ENCODE data around the gene ABCC4.
"Not testable (repeated sequence)": the region's sequence is repeated elsewhere in the genome, so short reads cannot be mapped to it uniquely, and the experiment has no call there.

Gene ABCC4

GRCh38 chr13:95167003-95167402, 134.2 kb downstream of the ABCC4 start:
- H3K9me3 Mint-ChIP-seq; H3K4me1 Mint-ChIP-seq (ENCODE audit: low read depth); H3K27me3 Mint-ChIP-seq; H3K27ac Mint-ChIP-seq; H3K4me3 Mint-ChIP-seq: not testable (repeated sequence)
- H3K36me3 Mint-ChIP-seq (ENCODE audit: low read depth) = peaks cover 48% of the 10 kb centered on the region

DNA sequence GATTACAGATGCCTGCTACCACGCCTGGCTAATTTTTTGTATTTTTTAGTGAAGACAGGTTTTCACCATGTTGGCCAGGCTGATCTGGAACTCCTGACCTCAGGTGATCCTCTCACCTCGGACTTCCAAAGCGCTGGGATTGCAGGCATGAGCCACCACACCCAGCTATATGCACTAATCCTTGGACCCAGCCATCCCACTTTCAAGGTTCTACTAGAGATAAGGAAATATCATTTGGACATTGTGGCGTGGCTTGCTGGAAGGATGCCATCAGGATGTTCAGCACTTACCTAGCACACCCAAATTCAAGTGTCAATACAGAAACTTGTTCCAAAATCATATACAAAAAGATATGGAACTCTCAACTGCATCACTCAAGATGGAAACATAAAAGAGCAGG, 136.4 kb downstream of the ABCC4 start:
- H3K27me3 Mint-ChIP-seq = no peaks in the 10 kb centered on the region
- no peaks in the 10 kb centered on the region for H3K9me3 Mint-ChIP-seq
- H3K4me3 Mint-ChIP-seq = no peak overlapping the region
- H3K4me1 Mint-ChIP-seq (ENCODE audit: low read depth) = no peaks in the 10 kb centered on the region
- no peak overlapping the region for H3K27ac Mint-ChIP-seq
- peaks cover 43% of the 10 kb centered on the region for H3K36me3 Mint-ChIP-seq (ENCODE audit: low read depth)

DNA sequence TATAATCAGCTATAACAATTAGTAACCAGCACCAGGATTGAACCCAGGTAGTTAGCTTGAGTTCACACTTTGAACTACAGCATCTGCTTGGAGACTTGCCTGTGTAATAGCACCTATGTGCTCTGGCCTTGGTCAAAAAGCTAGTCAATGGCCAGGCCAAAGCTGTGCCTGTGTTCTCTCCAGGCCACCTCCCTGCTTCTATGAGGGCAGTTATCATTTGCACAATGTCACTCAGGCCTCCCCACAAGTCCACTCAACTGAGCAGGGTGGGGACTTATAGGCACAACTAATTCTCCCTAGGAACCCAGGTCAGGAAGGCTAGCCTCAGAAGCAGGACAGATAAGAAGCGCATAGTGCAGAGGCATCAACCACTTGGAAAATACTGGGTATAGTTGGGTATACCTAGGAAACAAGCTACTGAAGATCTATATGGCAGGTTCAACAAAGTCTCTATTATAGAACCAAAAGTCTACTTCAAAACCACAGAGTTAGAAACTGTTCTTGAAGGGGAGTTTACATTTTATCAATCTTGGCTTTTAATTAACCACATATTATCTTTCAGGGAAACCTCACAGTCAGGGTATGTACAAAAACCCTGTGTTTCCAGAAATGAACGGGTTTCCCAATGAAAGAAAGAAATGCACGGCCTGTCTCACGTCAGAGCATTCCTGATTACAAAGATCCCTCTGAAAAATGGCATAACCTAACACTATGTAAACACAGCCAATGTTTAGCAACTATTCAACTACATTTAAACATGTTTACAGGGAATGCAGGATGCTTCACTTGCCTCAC, 140.9 kb downstream of the ABCC4 start:
- H3K4me3 Mint-ChIP-seq = no peak overlapping the region
- H3K27me3 Mint-ChIP-seq = no peaks in the 10 kb centered on the region
- peaks cover 38% of the 10 kb centered on the region for H3K36me3 Mint-ChIP-seq (ENCODE audit: low read depth)

GRCh38 chr13:95159458-95159857, 141.8 kb downstream of the ABCC4 start:
- H3K27me3 Mint-ChIP-seq = no peaks in the 10 kb centered on the region
- H3K4me3 Mint-ChIP-seq = no peak overlapping the region
- no peaks in the 10 kb centered on the region for H3K9me3 Mint-ChIP-seq
- H3K27ac Mint-ChIP-seq = no peak overlapping the region
- H3K36me3 Mint-ChIP-seq (ENCODE audit: low read depth) = peaks cover 34% of the 10 kb centered on the region
- H3K4me1 Mint-ChIP-seq (ENCODE audit: low read depth) = no peaks in the 10 kb centered on the region

More for the DNA sequence above, 140.9 kb downstream of the ABCC4 start:
- Mint-ChIP-seq H3K27ac (no peak overlapping the region), H3K4me1 (ENCODE audit: low read depth) (no peaks in the 10 kb centered on the region), H3K9me3 (no peaks in the 10 kb centered on the region)

DNA sequence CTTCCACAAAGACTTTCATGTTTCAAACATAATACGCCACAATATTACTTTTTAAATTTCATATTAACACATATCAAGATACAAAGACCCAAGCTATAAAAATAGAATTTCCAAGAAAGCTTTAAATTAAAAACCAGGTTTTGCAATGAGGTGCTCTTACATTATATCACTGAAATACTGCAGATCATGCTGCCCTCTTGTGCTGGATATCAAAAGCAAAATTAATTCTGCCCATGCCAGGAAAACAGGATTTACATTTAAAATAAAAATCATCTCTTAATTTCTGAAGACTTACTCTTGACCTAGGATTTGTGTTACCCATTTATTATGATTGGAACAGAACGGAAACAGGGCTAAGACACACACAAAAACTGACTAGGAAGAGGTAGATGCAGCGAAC, 145.0 kb downstream of the ABCC4 start:
- no peak overlapping the region for H3K27ac Mint-ChIP-seq
- no peaks in the 10 kb centered on the region for H3K27me3 Mint-ChIP-seq
- H3K9me3 Mint-ChIP-seq = no peaks in the 10 kb centered on the region
- H3K4me3 Mint-ChIP-seq = no peak overlapping the region
- no peaks in the 10 kb centered on the region for H3K4me1 Mint-ChIP-seq (ENCODE audit: low read depth)
- H3K36me3 Mint-ChIP-seq (ENCODE audit: low read depth) = peaks cover 37% of the 10 kb centered on the region

DNA sequence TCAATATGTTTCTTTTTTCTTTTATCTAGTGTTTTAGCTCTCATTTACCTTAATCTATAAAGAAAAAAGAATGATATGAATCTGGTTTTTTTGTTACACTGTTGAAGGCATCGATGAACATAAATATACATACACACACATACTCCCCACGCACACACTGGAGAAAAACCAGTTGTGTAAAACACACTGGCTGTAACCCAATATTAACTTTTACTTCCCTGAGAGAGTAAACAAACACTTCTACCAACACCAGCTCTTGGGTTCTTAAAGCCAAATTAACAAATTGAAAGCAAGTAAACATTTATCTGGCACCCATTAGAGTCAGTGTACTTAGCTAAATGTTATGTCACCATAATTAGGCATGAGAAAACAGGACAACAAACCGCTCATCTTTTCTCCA, 145.7 kb downstream of the ABCC4 start:
- H3K4me1 Mint-ChIP-seq (ENCODE audit: low read depth) = no peaks in the 10 kb centered on the region
- H3K9me3 Mint-ChIP-seq = no peaks in the 10 kb centered on the region
- no peak overlapping the region for H3K27ac Mint-ChIP-seq
- no peak overlapping the region for H3K4me3 Mint-ChIP-seq
- H3K27me3 Mint-ChIP-seq = no peaks in the 10 kb centered on the region
- H3K36me3 Mint-ChIP-seq (ENCODE audit: low read depth) = peaks cover 30% of the 10 kb centered on the region

GRCh38 chr13:95155093-95155492, 146.2 kb downstream of the ABCC4 start:
- peaks cover 26% of the 10 kb centered on the region for H3K36me3 Mint-ChIP-seq (ENCODE audit: low read depth)
- H3K27me3 Mint-ChIP-seq = no peaks in the 10 kb centered on the region
- no peaks in the 10 kb centered on the region for H3K9me3 Mint-ChIP-seq
- H3K4me1 Mint-ChIP-seq (ENCODE audit: low read depth) = no peaks in the 10 kb centered on the region
- no peak overlapping the region for H3K4me3 Mint-ChIP-seq
- H3K27ac Mint-ChIP-seq = no peak overlapping the region

- H3K36me3 Mint-ChIP-seq (ENCODE audit: low read depth) = peaks cover 25% of the 10 kb centered on the region
- H3K4me1 Mint-ChIP-seq (ENCODE audit: low read depth) = no peaks in the 10 kb centered on the region
- no peaks in the 10 kb centered on the region for H3K27me3 Mint-ChIP-seq
- no peak overlapping the region for H3K27ac Mint-ChIP-seq
- H3K4me3 Mint-ChIP-seq = no peak overlapping the region
- no peaks in the 10 kb centered on the region for H3K9me3 Mint-ChIP-seq
Measured at GRCh38 chr13:95154413-95154886, 146.8 kb downstream of the ABCC4 start.

- Mint-ChIP-seq H3K27me3 (no peaks in the 10 kb centered on the region), H3K4me3 (no peak overlapping the region), H3K9me3 (no peaks in the 10 kb centered on the region), H3K4me1 (ENCODE audit: low read depth) (no peaks in the 10 kb centered on the region), H3K36me3 (ENCODE audit: low read depth) (peaks cover 25% of the 10 kb centered on the region), H3K27ac (no peak overlapping the region)
Measured at GRCh38 chr13:95153647-95154412, 147.4 kb downstream of the ABCC4 start.

DNA sequence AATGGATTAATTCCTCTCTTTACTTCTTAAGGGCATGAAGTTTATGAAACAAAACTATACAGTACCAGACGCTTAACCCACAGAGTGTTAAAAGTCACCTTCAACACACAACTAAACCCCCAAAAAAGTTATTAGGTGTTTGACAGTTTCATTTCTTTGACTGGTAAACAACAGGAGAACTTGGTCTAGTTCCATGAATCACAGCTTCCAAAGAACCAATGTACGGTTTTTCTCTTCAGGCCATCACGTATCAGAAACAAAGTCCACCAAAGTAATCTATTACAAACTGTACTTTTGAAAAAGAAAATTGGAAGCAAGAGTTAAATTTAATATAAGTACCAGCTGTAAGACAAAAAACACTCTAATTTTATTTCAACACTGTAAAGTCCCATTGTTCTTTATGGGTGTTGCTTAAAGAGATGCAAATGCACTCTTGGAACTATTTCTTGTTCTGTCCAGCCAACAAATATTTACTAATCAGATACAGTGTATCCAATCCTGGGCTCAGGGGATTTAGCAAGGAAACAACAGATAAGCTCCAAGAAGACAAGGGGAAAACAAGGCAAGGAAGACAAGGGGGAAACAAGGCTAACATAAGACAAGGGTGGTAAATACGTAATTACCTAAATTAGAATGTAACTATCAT, 149.2 kb downstream of the ABCC4 start:
- Mint-ChIP-seq H3K36me3 (ENCODE audit: low read depth) (peaks cover 23% of the 10 kb centered on the region), H3K4me1 (ENCODE audit: low read depth) (no peaks in the 10 kb centered on the region), H3K27ac (no peak overlapping the region), H3K27me3 (no peaks in the 10 kb centered on the region), H3K4me3 (no peak overlapping the region), H3K9me3 (no peaks in the 10 kb centered on the region)

DNA sequence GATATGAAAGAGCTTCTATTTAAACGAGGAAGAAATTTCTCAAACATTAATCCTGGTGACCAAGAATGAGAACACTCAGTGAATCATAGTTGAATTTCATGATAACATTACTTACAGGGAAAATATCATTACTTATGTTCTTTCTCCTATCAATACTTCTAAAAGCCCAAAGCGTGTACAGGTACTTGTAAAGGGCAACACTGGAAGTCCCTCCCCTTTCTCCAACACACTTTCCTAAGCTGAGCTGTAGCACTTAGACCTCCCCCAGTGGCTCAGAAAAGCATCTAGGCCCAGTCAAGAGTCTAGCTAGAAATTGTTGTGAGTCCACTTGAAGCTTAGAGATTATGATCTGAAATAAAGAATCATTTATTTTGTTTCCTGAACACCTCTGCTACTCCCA, 150.7 kb downstream of the ABCC4 start:
- Mint-ChIP-seq H3K36me3 (ENCODE audit: low read depth) (peaks cover 23% of the 10 kb centered on the region), H3K9me3 (no peaks in the 10 kb centered on the region), H3K27ac (no peak overlapping the region), H3K4me3 (no peak overlapping the region), H3K27me3 (no peaks in the 10 kb centered on the region), H3K4me1 (ENCODE audit: low read depth) (no peaks in the 10 kb centered on the region)

DNA sequence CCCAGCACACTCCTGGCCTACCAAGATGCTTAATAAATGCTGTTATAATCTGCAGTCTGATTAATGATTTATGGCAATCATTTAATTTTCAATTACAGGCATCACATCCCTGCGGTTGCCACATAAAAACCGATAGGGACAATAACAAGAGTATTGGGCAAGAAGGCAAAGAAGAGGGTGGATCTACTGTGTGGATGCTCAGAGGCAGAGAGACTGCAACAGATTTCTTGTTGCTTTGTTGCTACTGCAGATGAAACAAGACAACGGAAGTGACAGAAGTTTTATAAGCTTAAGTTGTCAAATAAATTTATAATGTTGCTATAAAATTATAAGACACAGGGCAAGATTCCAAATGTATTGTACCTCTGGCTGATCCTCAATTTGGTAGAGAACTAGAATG, 154.8 kb downstream of the ABCC4 start:
- no peak overlapping the region for H3K27ac Mint-ChIP-seq
- peaks cover 39% of the 10 kb centered on the region for H3K36me3 Mint-ChIP-seq (ENCODE audit: low read depth)
- no peaks in the 10 kb centered on the region for H3K9me3 Mint-ChIP-seq

DNA sequence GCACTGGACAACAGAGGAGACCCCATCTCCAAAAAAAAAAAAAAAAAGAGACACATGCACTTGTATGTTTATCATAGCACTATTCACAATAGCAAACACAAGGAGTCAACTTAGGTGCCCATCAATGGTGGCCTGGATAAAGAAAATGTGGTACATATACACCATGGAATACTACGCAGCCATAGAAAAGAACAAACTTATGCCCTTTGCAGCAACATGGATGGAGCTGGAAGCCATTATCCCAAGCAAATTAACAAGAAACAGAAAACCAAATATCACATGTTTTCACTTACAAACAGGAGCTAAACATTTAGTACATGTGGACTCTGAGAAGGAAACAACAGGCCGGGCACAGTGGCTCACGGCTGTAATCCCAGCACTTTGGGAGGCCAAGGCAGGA, 155.7 kb downstream of the ABCC4 start:
- H3K36me3 Mint-ChIP-seq (ENCODE audit: low read depth) = peaks cover 48% of the 10 kb centered on the region
- no peaks in the 10 kb centered on the region for H3K9me3 Mint-ChIP-seq
- no peaks in the 10 kb centered on the region for H3K27me3 Mint-ChIP-seq
- no peak overlapping the region for H3K4me3 Mint-ChIP-seq
- H3K4me1 Mint-ChIP-seq (ENCODE audit: low read depth) = no peaks in the 10 kb centered on the region
- H3K27ac Mint-ChIP-seq = no peak overlapping the region

More for the DNA sequence above, 154.8 kb downstream of the ABCC4 start:
- Mint-ChIP-seq H3K27me3 (no peaks in the 10 kb centered on the region), H3K4me1 (ENCODE audit: low read depth) (no peaks in the 10 kb centered on the region), H3K4me3 (no peak overlapping the region)

- peaks cover 57% of the 10 kb centered on the region for H3K36me3 Mint-ChIP-seq (ENCODE audit: low read depth)
- H3K27me3 Mint-ChIP-seq = no peaks in the 10 kb centered on the region
- no peaks in the 10 kb centered on the region for H3K4me1 Mint-ChIP-seq (ENCODE audit: low read depth)
- no peak overlapping the region for H3K4me3 Mint-ChIP-seq
- H3K9me3 Mint-ChIP-seq = no peaks in the 10 kb centered on the region
- no peak overlapping the region for H3K27ac Mint-ChIP-seq
Measured at GRCh38 chr13:95140502-95140901, 160.7 kb downstream of the ABCC4 start.
